HG03520 (cell line): ENCODE measurements around the gene VENTX.

Source experiments
- ATAC-seq: cut with Tn5 transposase; IDR thresholded peaks from one replicate; pipeline ENCODE4 v1.9.1; 2021; ENCODE audit warnings: mild to moderate bottlenecking, moderate library complexity; ENCODE audit not compliant: unreplicated experiment

Gene VENTX

GRCh38 chr10:133237588-133238465 lies at the start of gene VENTX:
Gene VENTX (plus strand): TSS chr10:133237855. CDS start chr10:133237915, 60 bp downstream.
- no peak for ATAC-seq

DNA sequence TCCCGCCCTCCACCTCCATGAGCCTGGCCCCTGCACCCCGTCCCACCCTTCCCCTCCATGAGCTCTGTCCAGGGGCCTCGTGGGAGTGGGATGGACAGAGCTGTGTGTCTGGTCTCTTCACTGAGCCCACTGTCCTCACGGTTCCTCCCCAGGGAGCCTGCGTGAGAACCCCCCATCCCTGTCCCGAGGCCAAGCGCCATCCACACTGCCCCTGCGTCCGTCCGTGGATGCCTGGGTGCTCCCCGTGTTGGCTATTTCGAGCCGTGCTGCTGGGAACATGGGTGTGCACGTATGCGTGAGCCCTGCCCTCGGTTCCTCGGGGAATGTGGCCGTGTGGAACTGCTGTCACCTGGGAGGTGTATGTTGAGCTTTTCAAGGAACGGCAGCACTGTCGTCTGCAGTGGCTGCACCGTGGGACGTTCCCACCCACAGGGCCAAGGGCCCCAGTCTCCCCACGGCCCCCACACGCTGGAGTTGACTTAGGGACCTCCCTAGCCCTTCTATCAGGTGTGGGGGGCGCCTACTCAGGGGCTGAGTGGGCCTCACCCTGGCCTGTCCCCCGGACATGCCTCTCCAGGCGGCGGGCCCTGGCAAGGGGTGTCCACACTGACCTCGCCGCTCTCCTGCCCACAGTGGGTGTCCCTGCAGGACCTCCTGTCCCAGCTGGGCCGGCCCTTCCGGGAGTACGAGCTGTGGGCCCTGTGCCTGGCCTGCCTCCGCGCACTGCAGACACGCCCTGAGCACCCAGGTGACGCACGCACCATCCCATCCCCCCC lies 49.6 kb upstream of the VENTX start:
- ATAC-seq, result no peak

DNA sequence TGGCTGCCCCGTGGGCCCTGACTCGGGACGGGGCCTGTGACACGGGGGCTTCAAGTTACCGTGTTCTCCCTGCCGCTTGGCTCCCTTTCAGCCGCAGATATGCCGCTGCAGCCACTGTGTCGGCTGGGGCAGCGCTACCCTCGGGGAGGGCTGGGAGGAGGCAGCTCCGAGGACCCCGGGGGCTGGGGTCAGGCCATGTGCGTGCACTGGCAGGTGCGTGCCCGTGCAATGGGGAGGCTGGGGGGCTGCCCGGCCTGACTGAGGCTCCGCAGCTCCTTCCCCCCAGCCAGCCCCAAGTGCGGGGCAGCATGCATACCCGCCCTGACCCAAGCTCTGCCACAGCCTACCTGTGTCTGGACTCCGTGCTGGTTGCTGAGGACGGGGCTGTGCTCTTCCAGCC lies 48.4 kb upstream of the VENTX start:
- no peak for ATAC-seq

GRCh38 chr10:133189726-133190125 lies 47.9 kb upstream of the VENTX start:
- no peak for ATAC-seq

DNA sequence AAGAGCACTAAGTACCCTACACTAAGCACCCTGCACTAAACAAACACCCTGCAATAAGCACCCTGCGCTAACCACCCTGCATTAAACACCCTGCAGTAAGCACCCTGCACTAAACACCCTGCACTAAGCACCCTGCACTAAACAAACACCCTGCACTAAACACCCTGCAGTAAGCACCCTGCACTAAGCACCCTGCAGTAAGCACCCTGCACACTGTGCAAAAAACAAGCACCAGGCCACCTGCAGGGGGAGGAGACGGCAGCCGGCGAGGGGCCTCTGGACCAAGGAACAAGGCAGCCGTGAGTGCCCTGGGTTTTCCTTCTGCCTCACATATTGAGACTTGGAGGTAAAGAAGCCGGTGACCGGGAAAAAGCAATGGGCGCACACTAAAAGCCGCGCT lies 47.4 kb upstream of the VENTX start:
- no peak for ATAC-seq

DNA sequence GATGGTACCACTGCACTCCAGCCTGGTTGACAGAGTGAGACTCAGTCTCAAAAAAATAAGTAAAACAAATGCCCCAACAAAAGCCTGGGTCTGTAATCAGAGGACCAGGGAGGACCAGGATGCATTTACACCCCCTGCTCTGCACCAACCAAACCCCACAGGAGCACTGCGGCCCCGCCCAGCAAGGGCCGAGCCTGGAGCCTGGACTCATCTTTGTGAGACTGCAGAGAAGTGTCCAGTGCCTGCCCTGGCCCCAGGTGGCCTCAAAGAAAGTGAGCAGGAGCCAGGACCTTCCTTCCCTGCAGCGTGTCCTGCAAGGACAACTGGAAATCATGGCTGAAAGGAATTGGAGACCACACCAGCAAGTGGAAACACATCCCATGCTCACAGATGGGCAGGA lies 46.0 kb upstream of the VENTX start:
- ATAC-seq, result no peak

DNA sequence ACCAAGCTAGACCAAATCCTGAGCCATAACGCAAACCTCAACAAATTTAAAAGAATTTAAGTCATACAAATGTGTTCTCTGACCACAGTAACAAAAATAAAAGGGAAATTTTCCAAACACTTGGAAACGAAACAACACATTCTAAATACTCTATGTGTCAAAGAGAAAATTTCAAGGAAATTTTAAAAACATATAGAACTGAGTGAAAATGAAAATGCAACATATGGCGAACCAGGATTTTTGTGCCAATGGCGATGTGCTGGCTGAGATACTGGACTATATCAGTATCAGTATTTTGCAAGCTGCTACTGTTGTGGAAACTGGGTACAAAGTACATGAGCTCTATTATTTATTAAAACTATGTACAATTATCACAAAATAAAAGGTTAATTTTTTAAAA lies 43.5 kb upstream of the VENTX start:
- no peak for ATAC-seq

- ATAC-seq, result no peak
These were observed 42.6 kb upstream of the VENTX start for GRCh38 chr10:133195096-133195495.

DNA sequence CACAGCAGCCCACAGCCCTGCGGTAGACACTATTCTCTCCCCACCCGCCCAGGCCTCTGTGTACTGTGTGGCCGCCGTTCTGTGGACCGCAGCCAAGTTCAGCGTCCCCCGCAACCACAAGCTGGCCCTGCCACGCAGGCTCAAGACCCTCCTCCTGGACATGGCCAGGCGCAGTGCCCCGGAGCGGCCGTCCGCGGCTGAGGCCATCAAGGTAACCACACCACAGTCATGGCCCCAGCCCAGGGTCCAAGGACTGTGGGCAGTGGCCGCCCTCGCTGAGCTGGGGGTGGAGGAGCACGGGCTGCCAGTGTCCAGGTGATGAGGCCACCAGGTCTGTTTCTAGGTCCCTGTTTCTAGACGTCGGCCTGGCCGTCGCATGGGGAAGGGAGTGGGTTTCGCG lies 42.0 kb upstream of the VENTX start:
- no peak for ATAC-seq

GRCh38 chr10:133196221-133196915 lies 41.3 kb upstream of the VENTX start:
- ATAC-seq, result no peak

DNA sequence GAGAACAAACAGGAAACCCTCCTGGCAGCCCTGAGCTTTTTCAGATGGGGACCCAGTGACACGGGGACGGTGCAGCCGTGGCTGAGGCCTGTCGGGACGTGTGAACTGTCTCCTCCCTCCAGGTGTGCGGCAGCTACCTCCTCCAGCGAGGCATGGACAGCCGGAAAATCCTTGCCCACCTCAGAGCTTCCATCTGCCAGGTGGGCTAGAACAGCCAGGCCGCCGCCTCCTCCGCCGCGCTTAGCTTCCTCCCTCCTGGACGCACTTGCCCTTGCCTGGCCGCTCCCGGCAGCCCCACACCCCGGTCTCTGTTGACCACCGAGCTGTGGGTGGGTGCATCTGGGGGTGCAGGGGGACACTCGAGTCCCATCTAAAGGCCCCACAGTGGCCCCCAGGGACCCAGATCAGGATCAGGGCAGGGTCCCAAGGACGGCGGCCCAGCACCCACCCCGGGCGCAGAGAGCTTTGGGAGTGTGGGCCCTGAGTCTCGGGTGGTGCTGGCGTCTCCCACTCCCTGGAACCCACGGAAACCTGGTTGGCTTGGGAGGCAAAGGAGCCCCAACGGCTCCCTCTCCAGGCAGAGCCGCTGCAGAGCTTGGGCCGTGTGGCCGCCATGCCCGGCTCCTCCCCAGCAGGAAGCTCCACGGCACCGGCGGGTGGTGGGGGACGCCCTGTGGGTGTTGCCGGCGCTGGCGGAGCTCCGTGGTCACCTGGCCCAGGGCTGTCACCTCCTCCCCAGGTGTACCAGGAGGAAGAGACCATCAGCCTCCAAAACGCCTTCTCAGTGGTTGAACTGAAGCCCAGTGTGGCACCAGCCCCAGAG lies 40.5 kb upstream of the VENTX start:
- no peak for ATAC-seq

DNA sequence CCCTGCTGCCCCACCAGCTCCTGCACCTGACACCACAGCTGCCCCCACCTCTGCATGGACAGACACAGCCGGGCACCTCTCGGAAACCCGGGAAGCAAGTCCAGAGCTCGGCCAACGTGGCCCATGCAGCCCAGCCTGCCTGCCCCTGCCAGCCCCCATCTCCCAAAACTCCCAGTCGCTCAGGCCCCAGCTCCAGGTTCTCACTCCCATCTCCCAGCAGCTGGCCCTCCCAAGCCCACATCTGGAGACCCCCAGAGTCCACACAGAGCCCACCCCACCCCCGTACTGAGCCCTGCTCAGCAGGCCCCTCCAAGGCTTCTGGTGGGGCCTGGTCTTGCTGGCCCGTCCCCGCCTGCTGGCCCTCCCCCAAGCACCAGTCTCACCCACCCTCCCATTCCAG lies 39.9 kb upstream of the VENTX start:
- ATAC-seq, result no peak

GRCh38 chr10:133198206-133198605 lies 39.4 kb upstream of the VENTX start:
- no peak for ATAC-seq

- ATAC-seq, result no peak
These were observed 38.8 kb upstream of the VENTX start for GRCh38 chr10:133198621-133199487.

- no peak for ATAC-seq
These were observed 38.2 kb upstream of the VENTX start for GRCh38 chr10:133199488-133199885.

GRCh38 chr10:133199992-133200611 lies 37.6 kb upstream of the VENTX start:
- no peak for ATAC-seq

GRCh38 chr10:133200621-133201031 lies 37.0 kb upstream of the VENTX start:
- no peak for ATAC-seq

GRCh38 chr10:133201151-133201947 lies 36.3 kb upstream of the VENTX start:
- no peak for ATAC-seq
